H1 (cell line): Measurements from ENCODE around the gene ATG7. TPM values are rescaled to one million over a fixed set of nuclear protein-coding genes. Genes with fewer than 3 reads are reported as not detected.

Experiments
- CTCF ChIA-PET: fragments of 300-600 bp; sonication (Branson Sonifier 250); formaldehyde crosslinking; loops from one replicate; lab custom pipeline; 2021; ENCODE audit not compliant: partially characterized antibody; lab: Charles Lee
- POLR2A ChIA-PET: fragments of 300-600 bp; sonication (Branson Sonifier 250); formaldehyde crosslinking; loops from one replicate; lab custom pipeline; 2021; ENCODE audit warnings: inconsistent platforms; ENCODE audit not compliant: partially characterized antibody; lab: Charles Lee
- DNase-seq, 2 experiments: peaks; one replicate each; pipeline versions ENCODE4 v3.0.0 to v3.0.0-alpha.2; 2010 to 2022; ENCODE audit warnings: low spot score in 2 of 2, low read depth in 1 of 2, mixed read lengths in 1 of 2
- FAIRE-seq: peaks from 2 replicates; lab custom pipeline; 2011; peaks lifted over from hg19 to GRCh38; lab: Jason Lieb, UNC
- H2AFZ ChIP-seq: 2 replicates; pipeline ENCODE4 v1.8.1; 2012; ENCODE audit warnings: low read length, inconsistent platforms
- H2AK5ac ChIP-seq: 2 replicates; pipeline ENCODE4 v1.6.1; 2013; ENCODE audit warnings: low read depth, low read length
- H2BK120ac ChIP-seq: replicated peaks from 2 replicates; pipeline ENCODE3; 2013; ENCODE audit warnings: low read depth, low read length, inconsistent platforms
- H2BK12ac ChIP-seq: 2 replicates; pipeline ENCODE4 v1.6.1; 2013; ENCODE audit warnings: low read depth, low read length
- H2BK15ac ChIP-seq: 2 replicates; pipeline ENCODE4 v1.6.1; 2013; ENCODE audit warnings: low read length
- H2BK20ac ChIP-seq: 2 replicates; pipeline ENCODE4 v1.6.1; 2013; ENCODE audit warnings: low read length
- H2BK5ac ChIP-seq: 2 replicates; pipeline ENCODE4 v1.6.1; 2013; ENCODE audit warnings: low read depth, low read length
- H3K14ac ChIP-seq: 2 replicates; pipeline ENCODE4 v1.6.1; 2013; ENCODE audit warnings: inconsistent platforms; ENCODE audit not compliant: insufficient read length
- H3K18ac ChIP-seq: 2 replicates; pipeline ENCODE4 v1.6.1; 2013; ENCODE audit warnings: low read length; ENCODE audit errors: extremely low read depth
- H3K23ac ChIP-seq: 2 replicates; pipeline ENCODE4 v1.6.1; 2013; ENCODE audit warnings: inconsistent platforms; ENCODE audit not compliant: insufficient read length
- H3K23me2 ChIP-seq: 2 replicates; pipeline ENCODE4 v1.6.1; 2013; ENCODE audit warnings: low read depth, low read length
- H3K27ac ChIP-seq: 2 replicates; pipeline ENCODE4 v1.6.1; 2011; ENCODE audit warnings: low read depth, low read length, inconsistent platforms
- H3K27me3 ChIP-seq, 4 experiments: replicated peaks in 1 of 4; 1 replicate in 1 of 4; 2 replicates in 3 of 4; pipeline versions ENCODE4 v1.6.1 to v1.8.1; 2011 to 2013; ENCODE audit warnings: low read length in 3 of 4, mild to moderate bottlenecking in 3 of 4, inconsistent platforms in 2 of 4, mixed read lengths in 2 of 4, moderate library complexity in 1 of 4; ENCODE audit not compliant: control insufficient read depth in 3 of 4, insufficient read depth in 3 of 4; ENCODE audit errors: extremely low read depth in 1 of 4
- H3K36me3 ChIP-seq, 4 experiments: 2 replicates each; pipeline versions ENCODE4 v1.6.1 to v1.8.1; 2011 to 2013; ENCODE audit warnings: mild to moderate bottlenecking in 4 of 4, low read length in 3 of 4, moderate library complexity in 2 of 4, control low read depth in 1 of 4, inconsistent platforms in 1 of 4; ENCODE audit not compliant: insufficient read depth in 4 of 4, control insufficient read depth in 2 of 4
- H3K4ac ChIP-seq: replicated peaks from 2 replicates; pipeline ENCODE3; 2013; ENCODE audit warnings: low read length, low read depth, mixed read lengths, inconsistent platforms; ENCODE audit not compliant: insufficient read length
- H3K4me1 ChIP-seq, 4 experiments: replicated peaks in 1 of 4; 1 replicate in 1 of 4; 2 replicates in 3 of 4; pipeline versions ENCODE4 v1.6.1 to v1.8.1; 2011 to 2013; ENCODE audit warnings: low read length in 3 of 4, inconsistent platforms in 2 of 4, mixed read lengths in 1 of 4; ENCODE audit not compliant: insufficient read depth in 4 of 4, control insufficient read depth in 3 of 4
- H3K4me2 ChIP-seq, 2 experiments: 2 replicates each; pipeline versions ENCODE4 v1.6.1 to v1.8.1; 2011 to 2013; ENCODE audit warnings: low read depth in 2 of 2, low read length in 2 of 2, control low read depth in 1 of 2, inconsistent platforms in 1 of 2, mild to moderate bottlenecking in 1 of 2; ENCODE audit not compliant: insufficient read depth in 1 of 2
- H3K4me3 ChIP-seq, 4 experiments: fragments of 200-600, 300-600 bp in 1 of 4; sonication (generic), shearing (Covaris generic), sonication (Bioruptor Twin) in 1 of 4; 2 replicates each; pipeline versions ENCODE4 v1.5.1 to v1.8.1; 2011 to 2016; ENCODE audit warnings: low read length in 4 of 4, low read depth in 3 of 4, control low read depth in 2 of 4, inconsistent platforms in 2 of 4, mild to moderate bottlenecking in 2 of 4, mixed read lengths in 1 of 4, moderate library complexity in 1 of 4; ENCODE audit not compliant: insufficient read depth in 2 of 4; ENCODE audit errors: extremely low read depth in 1 of 4
- H3K56ac ChIP-seq: replicated peaks from 2 replicates; pipeline ENCODE3; 2013; ENCODE audit warnings: low read depth, mild to moderate bottlenecking, mixed read lengths, low read length, inconsistent platforms; ENCODE audit not compliant: insufficient read length
- H3K79me1 ChIP-seq: 2 replicates; pipeline ENCODE4 v1.6.1; 2013; ENCODE audit warnings: low read depth, low read length, control low read depth
- H3K79me2 ChIP-seq, 2 experiments: 2 replicates each; pipeline versions ENCODE4 v1.6.1 to v1.8.1; 2012 to 2013; ENCODE audit warnings: low read length in 2 of 2, mild to moderate bottlenecking in 2 of 2, inconsistent platforms in 1 of 2; ENCODE audit not compliant: insufficient read depth in 2 of 2, control insufficient read depth in 1 of 2
- H3K9ac ChIP-seq, 4 experiments: replicated peaks in 1 of 4; 1 replicate in 1 of 4; 2 replicates in 3 of 4; pipeline versions ENCODE4 v1.6.1 to v1.8.1; 2011 to 2013; ENCODE audit warnings: low read depth in 3 of 4, low read length in 3 of 4, control low read depth in 2 of 4, mild to moderate bottlenecking in 2 of 4, moderate library complexity in 2 of 4, inconsistent platforms in 1 of 4; ENCODE audit errors: extremely low read depth in 1 of 4
- H3K9me3 ChIP-seq, 2 experiments: 2 replicates each; pipeline versions ENCODE4 v1.6.1 to v1.8.1; 2012 to 2013; ENCODE audit warnings: mild to moderate bottlenecking in 2 of 2, moderate library complexity in 2 of 2, control low read depth in 1 of 2, inconsistent platforms in 1 of 2, low read depth in 1 of 2, low read length in 1 of 2, mixed read lengths in 1 of 2; ENCODE audit not compliant: insufficient read depth in 2 of 2
- H4K20me1 ChIP-seq, 2 experiments: replicated peaks in 1 of 2; 2 replicates each; pipeline versions ENCODE3 to v1.8.1; 2011 to 2013; ENCODE audit warnings: inconsistent platforms in 2 of 2, low read length in 2 of 2, mild to moderate bottlenecking in 1 of 2; ENCODE audit not compliant: insufficient read depth in 2 of 2, control insufficient read depth in 1 of 2
- H4K5ac ChIP-seq: 2 replicates; pipeline ENCODE4 v1.6.1; 2013; ENCODE audit warnings: low read length, low read depth, mixed read lengths, inconsistent platforms; ENCODE audit not compliant: insufficient read length
- H4K8ac ChIP-seq: 2 replicates; pipeline ENCODE4 v1.8.0; 2013; ENCODE audit warnings: mild to moderate bottlenecking, moderate library complexity, low read length, inconsistent platforms; ENCODE audit not compliant: insufficient read depth; ENCODE audit errors: extremely low read depth
- H4K91ac ChIP-seq: replicated peaks from 2 replicates; pipeline ENCODE3; 2013; ENCODE audit warnings: low read length, mixed read lengths, inconsistent platforms; ENCODE audit not compliant: insufficient read length
- ASH2L ChIP-seq: fragments of 200-600, 300-600 bp; sonication (generic); IDR thresholded peaks from one replicate; pipeline ENCODE4 v1.7.1; 2017; ENCODE audit warnings: low read length
- CREB1 ChIP-seq: IDR thresholded peaks from 2 replicates; pipeline ENCODE4 v1.6.1; 2012; ENCODE audit warnings: inconsistent platforms
- FOSL1 ChIP-seq: IDR thresholded peaks from 2 replicates; pipeline ENCODE4 v1.6.1; 2011; ENCODE audit warnings: mild to moderate bottlenecking, low read depth, low read length, moderate library complexity; ENCODE audit not compliant: insufficient read depth
- MAX ChIP-seq: IDR thresholded peaks from 2 replicates; pipeline ENCODE4 v1.6.1; 2012; ENCODE audit warnings: inconsistent platforms
- POLR2A ChIP-seq, 2 experiments: IDR thresholded peaks; 1 replicate in 1 of 2; 2 replicates in 1 of 2; pipeline ENCODE4 v1.6.1; 2011; ENCODE audit warnings: low read depth in 2 of 2, low read length in 2 of 2, mild to moderate bottlenecking in 2 of 2; ENCODE audit errors: control extremely low read depth in 1 of 2
- RBBP5 ChIP-seq: IDR thresholded peaks from 2 replicates; pipeline ENCODE4 v1.7.1; 2012; ENCODE audit warnings: low read depth, mild to moderate bottlenecking, inconsistent platforms, low read length, moderate library complexity, borderline replicate concordance
- RFX5 ChIP-seq: IDR thresholded peaks from 2 replicates; pipeline ENCODE4 v1.6.1; 2011; ENCODE audit warnings: low read depth, low read length, improper control_type of control experiment, borderline replicate concordance
- RNF2 ChIP-seq: fragments of 200-900, 300-1000 bp; sonication (generic); IDR thresholded peaks from 2 replicates; pipeline ENCODE4 v1.7.1; 2016; ENCODE audit warnings: borderline replicate concordance, low read depth, mild to moderate bottlenecking, antibody characterized with exemption, low read length; ENCODE audit not compliant: poor library complexity, severe bottlenecking; ENCODE audit errors: missing control alignments
- SP2 ChIP-seq: IDR thresholded peaks from 2 replicates; pipeline ENCODE4 v1.6.1; 2012; ENCODE audit warnings: mild to moderate bottlenecking, low read length, inconsistent platforms
- TAF1 ChIP-seq: IDR thresholded peaks from 2 replicates; pipeline ENCODE4 v1.6.1; 2011; ENCODE audit warnings: mild to moderate bottlenecking, low read depth, low read length
- TBP ChIP-seq: IDR thresholded peaks from 2 replicates; pipeline ENCODE4 v1.6.1; 2011; ENCODE audit warnings: low read depth, low read length, improper control_type of control experiment
- ZNF274 ChIP-seq: IDR thresholded peaks from 2 replicates; pipeline ENCODE4 v1.7.0; 2012; ENCODE audit warnings: low read length, borderline replicate concordance; ENCODE audit errors: extremely low read depth
- WGBS, 2 experiments: shearing (Covaris generic) in 1 of 2; methylation state at CpG; one replicate each; pipeline versions ENCODE4 v1.1.6 to v1.1.7; 2013 to 2015; ENCODE audit warnings: low lambda C conversion rate in 2 of 2, mixed read lengths in 2 of 2, inconsistent platforms in 1 of 2, low coverage in 1 of 2, missing lambda C conversion rate in 1 of 2; ENCODE audit not compliant: insufficient replicate concordance in 2 of 2, insufficient coverage in 1 of 2, insufficient read length in 1 of 2; ENCODE audit errors: extremely low coverage in 1 of 2, missing lambda C conversion rate in 1 of 2; 5-methylcytosine and 5-hydroxymethylcytosine counted together
- polyA plus RNA-seq, 7 experiments: library from polyadenylated mRNA; depleted of rRNA in 3 of 7; stranded (reverse) in 5 of 7; unstranded in 2 of 7; fragments of >200 nt in 5 of 7; fragments of 200-250 nt in 2 of 7; gene quantifications; 1 replicate in 5 of 7; 2 replicates in 1 of 7; 4 replicates in 1 of 7; pipeline versions ENCODE4 v1.2.1 to v1.2.3, GENCODE V29; 2011 to 2013; ENCODE audit warnings: missing spikeins in 2 of 7, mixed read lengths in 2 of 7
- total RNA-seq: library from RNA; stranded (reverse); fragmentation: NEBNext Ultra II Directional; extraction: Animal tissue kit (Norgen Biotek cat#: 25700); gene quantifications from 2 replicates; pipeline ENCODE4 v1.2.1, GENCODE V29; 2021
- TF ChIP-seq, protein P1 (sequence below): IDR thresholded peaks from 2 replicates; pipeline ENCODE4 v1.6.1; 2012; ENCODE audit warnings: low read length, inconsistent platforms

The ATG7 gene
- total and polyA plus RNA-seq, 2 of the 8 experiments (the other 6 are each of a cell fraction or from before 2014, with no cell fraction given), result 15.0 to 19.1 TPM

DNA sequence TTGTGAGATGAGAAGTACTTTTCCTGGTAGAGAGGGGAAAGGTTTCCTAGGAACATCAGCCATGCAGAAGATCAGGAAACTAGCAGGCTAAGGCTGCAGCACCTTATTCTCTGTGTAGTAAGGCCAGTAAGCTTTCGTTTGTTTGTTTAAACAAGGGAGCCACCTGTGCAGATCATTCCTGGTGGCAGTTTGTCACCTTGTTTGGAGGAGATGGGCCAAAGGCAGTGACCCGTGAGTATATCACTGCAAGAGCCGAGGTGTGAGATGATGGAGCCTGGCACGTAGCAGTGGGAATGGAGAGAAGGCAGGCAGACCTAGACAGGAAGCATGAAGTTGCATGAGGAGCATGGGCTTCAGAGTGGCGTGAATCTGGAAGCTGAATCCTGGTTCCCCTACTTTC lies 19.6 kb downstream of the ATG7 start:
- FAIRE-seq (no peak), DNase-seq (no peak)
- Histone ChIP-seq H4K8ac (peak overlapping the region; percentile 62; the same call in 1 of the 2 replicates), H3K23ac (no peak overlapping the region), H4K20me1 (no peaks in the 10 kb centered on the region), H3K4me1 (no peaks in the 10 kb centered on the region), H3K79me2 (no peaks in the 10 kb centered on the region), H3K79me1 (no peaks in the 10 kb centered on the region; the same call in 1 of the 2 replicates), H3K4me2 (no peak overlapping the region), H3K23me2 (no peaks in the 10 kb centered on the region), H4K91ac (no peak overlapping the region), H2BK120ac (no peak overlapping the region), H2BK12ac (no peak overlapping the region), H4K5ac (no peak overlapping the region), H3K9ac (no peak overlapping the region), H3K36me3 (no peaks in the 10 kb centered on the region), H3K27ac (no peak overlapping the region), H2BK20ac (no peak overlapping the region), H3K4me3 (no peak overlapping the region), H3K56ac (no peak overlapping the region), H3K14ac (no peak overlapping the region), H3K18ac (no peak overlapping the region), H2AK5ac (no peak overlapping the region), H3K9me3 (no peaks in the 10 kb centered on the region), H3K4ac (no peak overlapping the region), H3K27me3 (no peaks in the 10 kb centered on the region), H2BK5ac (no peak overlapping the region), H2AFZ (no peak overlapping the region), H2BK15ac (no peak overlapping the region)
- ChIA-PET POLR2A (interaction anchor here (1.0 kb wide), 1 partner anchor 19 kb away, joined by 3 read pairs; the partner anchor contains the start of gene ATG7), CTCF (interaction anchor here (1.0 to 1.1 kb wide), 2 partner anchors 23 to 43 kb away, joined by 3 read pairs; no protein-coding TSS in a partner anchor)
- 86% methylated on average over 5 of the region's 5 CpGs; no CpG with 5 or more reads in 1 of the 2 experiments for WGBS, 2 experiments
- TF ChIP-seq RNF2 (no peak), ASH2L (no peak), RBBP5 (no peak), RFX5 (no peak), ZNF274 (no peak), FOSL1 (no peak), TAF1 (no peak), MAX (no peak), CREB1 (no peak), POLR2A (IDR thresholded peaks at IDR 0.05; ENCODE audit: control extremely low read depth in 1 of 2, low read depth in 2 of 2, low read length in 2 of 2) (no peak), SP2 (no peak), TBP (no peak)
- TF ChIP-seq, protein P1, sequence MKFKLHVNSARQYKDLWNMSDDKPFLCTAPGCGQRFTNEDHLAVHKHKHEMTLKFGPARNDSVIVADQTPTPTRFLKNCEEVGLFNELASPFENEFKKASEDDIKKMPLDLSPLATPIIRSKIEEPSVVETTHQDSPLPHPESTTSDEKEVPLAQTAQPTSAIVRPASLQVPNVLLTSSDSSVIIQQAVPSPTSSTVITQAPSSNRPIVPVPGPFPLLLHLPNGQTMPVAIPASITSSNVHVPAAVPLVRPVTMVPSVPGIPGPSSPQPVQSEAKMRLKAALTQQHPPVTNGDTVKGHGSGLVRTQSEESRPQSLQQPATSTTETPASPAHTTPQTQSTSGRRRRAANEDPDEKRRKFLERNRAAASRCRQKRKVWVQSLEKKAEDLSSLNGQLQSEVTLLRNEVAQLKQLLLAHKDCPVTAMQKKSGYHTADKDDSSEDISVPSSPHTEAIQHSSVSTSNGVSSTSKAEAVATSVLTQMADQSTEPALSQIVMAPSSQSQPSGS, result no peak
